ENCODE measurements around the gene CENPE. TPM values are rescaled to one million over a fixed set of nuclear protein-coding genes. Genes with fewer than 3 reads are reported as not detected.

The CENPE gene
- total and polyA plus RNA-seq, 2 of the 4 experiments (the other 2 are of a cell fraction): 3.7 to 14.5 TPM

DNA sequence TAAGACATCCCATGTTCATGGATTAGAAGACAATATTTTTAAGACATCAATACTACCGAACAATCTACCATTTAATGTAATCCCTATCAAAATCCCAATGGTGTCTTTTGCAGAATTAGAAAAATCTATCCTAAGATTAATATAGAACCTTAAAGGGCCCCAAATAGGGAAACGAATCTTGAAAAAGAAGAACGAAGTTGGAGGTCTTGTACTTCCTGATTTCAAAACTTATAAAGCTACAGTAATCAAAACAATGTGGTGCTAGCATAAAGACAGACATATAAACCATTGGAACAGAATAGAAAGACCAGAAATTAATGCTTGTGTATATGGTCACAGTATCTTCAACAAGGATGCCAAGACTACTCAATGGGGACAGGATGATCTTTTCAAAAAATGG lies 42.0 kb downstream of the CENPE start:
- Histone ChIP-seq H4K5ac (ENCODE audit: low read depth, low read length) (no peak overlapping the region), H3K27ac (ENCODE audit: insufficient read depth, low read length) (no peak overlapping the region), H3K9me3 (ENCODE audit: control insufficient read depth, insufficient read depth, low read length) (no peaks in the 10 kb centered on the region), H2BK5ac (ENCODE audit: low read depth, low read length, poor library complexity, severe bottlenecking) (no peak overlapping the region), H3K14ac (replicated peaks; ENCODE audit: low read depth, low read length) (no peak overlapping the region), H3K36me3 (ENCODE audit: control insufficient read depth, insufficient read depth, low read length) (0 out of 2 replicates have a peak, but pooled peaks cover 1% of the 10 kb centered on the region), H3K27me3 (ENCODE audit: control insufficient read depth, insufficient read depth, low read length) (no peaks in the 10 kb centered on the region), H3K4ac (ENCODE audit: low read depth, low read length) (no peak overlapping the region), H4K20me1 (ENCODE audit: insufficient read depth, low read length) (no peaks in the 10 kb centered on the region), H3K4me2 (ENCODE audit: low read depth, low read length) (no peak overlapping the region), H4K91ac (ENCODE audit: insufficient read depth, low read depth, low read length) (no peak overlapping the region), H2BK120ac (ENCODE audit: low read depth, low read length) (no peak overlapping the region), H2BK20ac (ENCODE audit: low read depth, low read length) (no peak overlapping the region), H4K8ac (ENCODE audit: low read depth in 2 of 2, low read length in 2 of 2) (no peak overlapping the region), H3K9me1 (ENCODE audit: insufficient read depth, low read length) (no peaks in the 10 kb centered on the region), H2AK5ac (ENCODE audit: low read depth, low read length) (no peak overlapping the region), H2AK9ac (replicated peaks; ENCODE audit: low read depth, low read length, poor library complexity) (no peak overlapping the region), H3K4me3 (ENCODE audit: insufficient read depth, low read depth, low read length) (no peak overlapping the region), H3K56ac (ENCODE audit: extremely low read depth, insufficient read depth, low read length) (no peak overlapping the region), H2BK15ac (ENCODE audit: low read depth, low read length) (no peak overlapping the region), H2AFZ (replicated peaks; ENCODE audit: low read length, poor library complexity) (no peak overlapping the region), H3K79me1 (ENCODE audit: low read depth in 1 of 2, low read length in 2 of 2) (peaks cover 0 to 2% of the 10 kb centered on the region in 2 experiments; a peak in 1 of 4 replicates), H3K9ac (ENCODE audit: low read depth, low read length) (no peak overlapping the region), H3K23ac (ENCODE audit: low read depth, low read length) (no peak overlapping the region), H3K18ac (ENCODE audit: low read depth, low read length) (no peak overlapping the region), H3K4me1 (ENCODE audit: control insufficient read depth, insufficient read depth, low read length) (no peaks in the 10 kb centered on the region)
- no TSS peak for BruUV-seq (replicated peaks)
- ChIA-PET CTCF (interaction anchor here (1.3 kb wide), 1 partner anchor 65 kb away, joined by 4 read pairs; no protein-coding TSS in a partner anchor), POLR2A (ENCODE audit: unreplicated experiment) (no interaction called here)
- DNase-seq: no peak
- WGBS, 2 experiments (ENCODE audit: extremely low coverage in 2 of 2, insufficient read length in 1 of 2): no CpG with 5 or more reads among the region's 3 CpGs
- in situ Hi-C loops (cut with MboI; ENCODE audit: low sequenced_read_pairs) (no loop called here), intact Hi-C loops (cut with micrococcal nuclease) (no loop called here), dilution Hi-C loops (cut with HindIII; ENCODE audit: low sequenced_read_pairs, unreplicated experiment) (no loop called here)
- TF ChIP-seq MAFK (IDR thresholded peaks at IDR 0.05; ENCODE audit: low read depth, low read length): no peak
- TF ChIP-seq NFE2L2 (IDR thresholded peaks at IDR 0.05; ENCODE audit: low read depth, low read length): no peak
- TF ChIP-seq MAZ (IDR thresholded peaks at IDR 0.05; ENCODE audit: borderline replicate concordance, low read depth, low read length): no peak
- TF ChIP-seq, protein P1, sequence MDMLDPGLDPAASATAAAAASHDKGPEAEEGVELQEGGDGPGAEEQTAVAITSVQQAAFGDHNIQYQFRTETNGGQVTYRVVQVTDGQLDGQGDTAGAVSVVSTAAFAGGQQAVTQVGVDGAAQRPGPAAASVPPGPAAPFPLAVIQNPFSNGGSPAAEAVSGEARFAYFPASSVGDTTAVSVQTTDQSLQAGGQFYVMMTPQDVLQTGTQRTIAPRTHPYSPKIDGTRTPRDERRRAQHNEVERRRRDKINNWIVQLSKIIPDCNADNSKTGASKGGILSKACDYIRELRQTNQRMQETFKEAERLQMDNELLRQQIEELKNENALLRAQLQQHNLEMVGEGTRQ (IDR thresholded peaks at IDR 0.05; ENCODE audit: low read depth, low read length): no peak
- no peak for TF ChIP-seq CEBPB (IDR thresholded peaks at IDR 0.05; ENCODE audit: low read depth, low read length)
- TF ChIP-seq MXI1 (IDR thresholded peaks at IDR 0.05; ENCODE audit: borderline replicate concordance, low read depth, low read length): no peak
- TF ChIP-seq, protein P2, sequence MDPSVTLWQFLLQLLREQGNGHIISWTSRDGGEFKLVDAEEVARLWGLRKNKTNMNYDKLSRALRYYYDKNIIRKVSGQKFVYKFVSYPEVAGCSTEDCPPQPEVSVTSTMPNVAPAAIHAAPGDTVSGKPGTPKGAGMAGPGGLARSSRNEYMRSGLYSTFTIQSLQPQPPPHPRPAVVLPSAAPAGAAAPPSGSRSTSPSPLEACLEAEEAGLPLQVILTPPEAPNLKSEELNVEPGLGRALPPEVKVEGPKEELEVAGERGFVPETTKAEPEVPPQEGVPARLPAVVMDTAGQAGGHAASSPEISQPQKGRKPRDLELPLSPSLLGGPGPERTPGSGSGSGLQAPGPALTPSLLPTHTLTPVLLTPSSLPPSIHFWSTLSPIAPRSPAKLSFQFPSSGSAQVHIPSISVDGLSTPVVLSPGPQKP (IDR thresholded peaks at IDR 0.05; ENCODE audit: borderline replicate concordance, low read depth, low read length): no peak
- TF ChIP-seq FOS (IDR thresholded peaks at IDR 0.05; ENCODE audit: low read depth, low read length): no peak
- TF ChIP-seq, protein P3, sequence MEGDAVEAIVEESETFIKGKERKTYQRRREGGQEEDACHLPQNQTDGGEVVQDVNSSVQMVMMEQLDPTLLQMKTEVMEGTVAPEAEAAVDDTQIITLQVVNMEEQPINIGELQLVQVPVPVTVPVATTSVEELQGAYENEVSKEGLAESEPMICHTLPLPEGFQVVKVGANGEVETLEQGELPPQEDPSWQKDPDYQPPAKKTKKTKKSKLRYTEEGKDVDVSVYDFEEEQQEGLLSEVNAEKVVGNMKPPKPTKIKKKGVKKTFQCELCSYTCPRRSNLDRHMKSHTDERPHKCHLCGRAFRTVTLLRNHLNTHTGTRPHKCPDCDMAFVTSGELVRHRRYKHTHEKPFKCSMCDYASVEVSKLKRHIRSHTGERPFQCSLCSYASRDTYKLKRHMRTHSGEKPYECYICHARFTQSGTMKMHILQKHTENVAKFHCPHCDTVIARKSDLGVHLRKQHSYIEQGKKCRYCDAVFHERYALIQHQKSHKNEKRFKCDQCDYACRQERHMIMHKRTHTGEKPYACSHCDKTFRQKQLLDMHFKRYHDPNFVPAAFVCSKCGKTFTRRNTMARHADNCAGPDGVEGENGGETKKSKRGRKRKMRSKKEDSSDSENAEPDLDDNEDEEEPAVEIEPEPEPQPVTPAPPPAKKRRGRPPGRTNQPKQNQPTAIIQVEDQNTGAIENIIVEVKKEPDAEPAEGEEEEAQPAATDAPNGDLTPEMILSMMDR (conservative IDR thresholded peaks at IDR 0.05; ENCODE audit: low read depth, low read length): no peak
- TF ChIP-seq SMC3 (IDR thresholded peaks at IDR 0.05; ENCODE audit: low read depth, low read length): no peak
- TF ChIP-seq RCOR1 (IDR thresholded peaks at IDR 0.05; ENCODE audit: insufficient replicate concordance, low read length): no peak
- no peak for TF ChIP-seq BHLHE40 (IDR thresholded peaks at IDR 0.05; ENCODE audit: low read depth, low read length)
- TF ChIP-seq CHD1 (IDR thresholded peaks at IDR 0.05; ENCODE audit: low read depth, low read length): no peak
- no peak for TF ChIP-seq POLR2A (IDR thresholded peaks at IDR 0.05; ENCODE audit: low read depth, low read length)
- TF ChIP-seq RFX5 (IDR thresholded peaks at IDR 0.05; ENCODE audit: low read depth, low read length): no peak
- no peak for TF ChIP-seq RAD21 (IDR thresholded peaks at IDR 0.05; ENCODE audit: low read length)
- no peak for ATAC-seq (ENCODE audit: low read depth)
